Activated B cell treated with CpG ODN at 0.5 μM for 24 hours (primary cell): ENCODE results near the gene RNF13. TPM values are rescaled to one million over a fixed set of nuclear protein-coding genes. Genes with fewer than 3 reads are reported as not detected.

Experiments used
- ATAC-seq: fragments of 200-7000 bp; cut with Tn5 transposase; one replicate; pipeline ENCODE4 v1.10.0; 2021; ENCODE audit warnings: low read depth, mild to moderate bottlenecking, moderate library complexity
- CTCF ChIA-PET: fragments of 350-600 bp; sonication (Branson Sonifier 250); formaldehyde crosslinking; loops from one replicate; lab custom pipeline; 2021; ENCODE audit warnings: antibody characterized with exemption; lab: Charles Lee
- POLR2A ChIA-PET: fragments of 350-600 bp; sonication (Branson Sonifier 250); formaldehyde crosslinking; loops from one replicate; lab custom pipeline; 2021; ENCODE audit warnings: antibody characterized with exemption; lab: Charles Lee
- DNase-seq: peaks from one replicate; pipeline ENCODE4 v3.0.0; 2022
- H3K27ac Mint-ChIP-seq: one replicate; pipeline ENCODE4 v1.8.0; 2020; ENCODE audit warnings: mixed read lengths
- H3K27me3 Mint-ChIP-seq: one replicate; pipeline ENCODE4 v1.8.0; 2021; ENCODE audit warnings: mixed read lengths
- H3K36me3 Mint-ChIP-seq: one replicate; pipeline ENCODE4 v1.8.0; 2021; ENCODE audit warnings: low read depth, mixed read lengths
- H3K4me1 Mint-ChIP-seq: one replicate; pipeline ENCODE4 v1.8.0; 2021; ENCODE audit warnings: mixed read lengths
- H3K4me3 Mint-ChIP-seq: one replicate; pipeline ENCODE4 v1.8.0; 2020; ENCODE audit warnings: mild to moderate bottlenecking, mixed read lengths
- H3K9me3 Mint-ChIP-seq: one replicate; pipeline ENCODE4 v1.8.0; 2020; ENCODE audit warnings: mixed read lengths
- intact Hi-C: fragments of 100-400 bp; cut with micrococcal nuclease; formaldehyde crosslinking; loops from one replicate; pipeline ENCODE4 v1.15.1; 2024
- total RNA-seq: library from RNA; stranded (reverse); gene quantifications from 2 replicates; pipeline ENCODE4 v1.2.3, GENCODE V29; 2022
- TF ChIP-seq, protein P1 (sequence below): fragments of 200-600 bp; IDR thresholded peaks from one replicate; pipeline ENCODE4 v1.8.0; 2022; ENCODE audit warnings: antibody characterized with exemption, mild to moderate bottlenecking

RNF13 gene
- total RNA-seq, 1 donor from 2014 or later: 57.6 TPM

DNA sequence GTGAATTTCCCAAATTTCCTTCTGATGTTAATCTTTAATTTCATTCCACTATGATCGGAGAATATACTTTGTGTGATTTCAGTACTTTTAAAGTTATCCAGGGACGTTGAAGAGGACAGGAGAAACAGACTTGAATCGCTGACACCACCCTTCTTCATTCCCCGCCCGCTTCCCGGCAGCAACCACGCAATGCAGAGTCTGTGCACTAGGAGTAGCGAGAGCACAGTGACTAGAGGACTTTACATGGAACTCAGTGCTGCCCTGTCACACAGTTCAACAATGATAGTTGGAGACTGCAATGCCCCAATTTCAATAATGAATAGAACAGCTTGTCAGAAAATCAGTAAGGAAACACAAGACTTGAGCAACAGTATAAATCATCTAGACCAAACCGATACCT lies 73.9 kb downstream of the RNF13 start:
- no peaks in the 10 kb centered on the region for H3K27me3 Mint-ChIP-seq
- TF ChIP-seq, protein P1, sequence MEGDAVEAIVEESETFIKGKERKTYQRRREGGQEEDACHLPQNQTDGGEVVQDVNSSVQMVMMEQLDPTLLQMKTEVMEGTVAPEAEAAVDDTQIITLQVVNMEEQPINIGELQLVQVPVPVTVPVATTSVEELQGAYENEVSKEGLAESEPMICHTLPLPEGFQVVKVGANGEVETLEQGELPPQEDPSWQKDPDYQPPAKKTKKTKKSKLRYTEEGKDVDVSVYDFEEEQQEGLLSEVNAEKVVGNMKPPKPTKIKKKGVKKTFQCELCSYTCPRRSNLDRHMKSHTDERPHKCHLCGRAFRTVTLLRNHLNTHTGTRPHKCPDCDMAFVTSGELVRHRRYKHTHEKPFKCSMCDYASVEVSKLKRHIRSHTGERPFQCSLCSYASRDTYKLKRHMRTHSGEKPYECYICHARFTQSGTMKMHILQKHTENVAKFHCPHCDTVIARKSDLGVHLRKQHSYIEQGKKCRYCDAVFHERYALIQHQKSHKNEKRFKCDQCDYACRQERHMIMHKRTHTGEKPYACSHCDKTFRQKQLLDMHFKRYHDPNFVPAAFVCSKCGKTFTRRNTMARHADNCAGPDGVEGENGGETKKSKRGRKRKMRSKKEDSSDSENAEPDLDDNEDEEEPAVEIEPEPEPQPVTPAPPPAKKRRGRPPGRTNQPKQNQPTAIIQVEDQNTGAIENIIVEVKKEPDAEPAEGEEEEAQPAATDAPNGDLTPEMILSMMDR: no peak
- peaks cover 7% of the 10 kb centered on the region for H3K9me3 Mint-ChIP-seq
- H3K36me3 Mint-ChIP-seq: peaks cover 44% of the 10 kb centered on the region
- no peak overlapping the region for H3K4me3 Mint-ChIP-seq
- intact Hi-C loops: no loop called here
- DNase-seq: no peak
- H3K4me1 Mint-ChIP-seq: peaks cover 17% of the 10 kb centered on the region
- CTCF ChIA-PET: no interaction called here
- H3K27ac Mint-ChIP-seq: no peak overlapping the region
- no peak for ATAC-seq
- POLR2A ChIA-PET: no interaction called here

DNA sequence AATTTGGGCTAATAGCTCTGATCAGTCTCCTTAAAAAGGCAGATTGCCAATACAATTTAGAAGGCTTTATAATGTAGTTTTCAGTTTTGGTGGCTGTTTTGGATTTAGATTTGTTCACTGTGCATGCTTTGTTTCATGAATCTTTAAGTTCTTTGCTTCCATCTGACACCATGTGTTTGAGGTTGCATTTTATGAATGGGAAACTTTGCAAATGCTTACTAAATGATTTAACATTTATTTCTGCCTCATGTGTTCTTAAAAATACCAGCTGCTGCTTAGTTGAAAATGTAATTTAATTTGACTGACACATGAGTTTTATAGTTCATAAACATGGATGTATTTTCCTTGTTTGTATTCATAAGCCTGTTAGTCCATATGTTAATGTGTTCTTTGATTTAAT lies 78.6 kb downstream of the RNF13 start:
- TF ChIP-seq, protein P1: no peak
- H3K4me3 Mint-ChIP-seq: no peak overlapping the region
- no peak overlapping the region for H3K27ac Mint-ChIP-seq
- POLR2A ChIA-PET: no interaction called here
- intact Hi-C loops: no loop called here
- no peaks in the 10 kb centered on the region for H3K9me3 Mint-ChIP-seq
- DNase-seq (no peak), ATAC-seq (no peak)
- no peaks in the 10 kb centered on the region for H3K27me3 Mint-ChIP-seq
- CTCF ChIA-PET: interaction anchor here (0.8 kb wide), 1 partner anchor 11 kb away, joined by 3 read pairs; no protein-coding TSS in a partner anchor
- H3K4me1 Mint-ChIP-seq: peaks cover 2% of the 10 kb centered on the region
- H3K36me3 Mint-ChIP-seq: peaks cover 37% of the 10 kb centered on the region

DNA sequence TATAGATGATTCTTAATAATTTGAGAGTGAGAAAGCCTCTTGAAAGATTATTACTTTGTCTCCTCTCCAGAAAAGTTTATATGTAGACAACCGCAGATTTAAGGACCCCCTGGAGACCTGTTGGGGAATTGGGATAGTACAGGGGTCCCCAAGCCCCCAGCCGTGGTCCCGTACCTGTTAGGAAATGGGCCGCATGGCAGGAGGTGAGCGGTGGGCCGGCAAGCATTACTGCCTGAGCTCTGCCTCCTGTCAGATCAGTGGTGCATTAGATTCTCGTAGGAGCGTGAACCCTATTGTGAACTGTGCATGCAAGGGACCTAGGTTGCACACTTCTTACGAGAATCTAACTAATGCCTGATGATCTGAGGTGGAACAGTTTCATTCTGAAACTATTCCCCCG lies 79.4 kb downstream of the RNF13 start:
- Mint-ChIP-seq H3K4me3 (no peak overlapping the region), H3K36me3 (peaks cover 34% of the 10 kb centered on the region), H3K9me3 (no peaks in the 10 kb centered on the region), H3K4me1 (peaks cover 2% of the 10 kb centered on the region), H3K27ac (no peak overlapping the region), H3K27me3 (no peaks in the 10 kb centered on the region)
- ChIA-PET POLR2A (no interaction called here), CTCF (no interaction called here)
- intact Hi-C loops: no loop called here
- ATAC-seq (no peak), DNase-seq (no peak)
- TF ChIP-seq, protein P1: no peak

DNA sequence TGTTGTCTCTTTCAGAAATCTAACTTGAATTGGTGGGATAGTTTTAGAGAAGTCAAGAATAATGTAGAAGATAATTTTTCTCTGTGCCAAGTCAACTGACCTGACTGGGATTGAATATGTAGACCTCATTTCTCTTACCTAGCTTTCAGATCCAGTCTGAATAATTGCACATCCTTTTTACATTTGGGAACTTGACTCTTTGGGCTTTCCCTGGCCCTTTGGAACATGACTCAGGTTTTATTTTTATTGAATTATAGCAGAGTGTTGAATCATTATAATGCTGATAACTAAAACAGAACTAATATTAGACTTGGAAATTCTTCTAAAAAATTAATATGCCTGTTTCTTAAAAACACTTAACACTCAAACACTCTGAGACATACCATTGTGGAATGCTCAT lies 81.2 kb downstream of the RNF13 start:
- no peak for DNase-seq
- peaks cover 2% of the 10 kb centered on the region for H3K4me1 Mint-ChIP-seq
- intact Hi-C loops: no loop called here
- no peak overlapping the region for H3K4me3 Mint-ChIP-seq
- POLR2A ChIA-PET: no interaction called here
- CTCF ChIA-PET: no interaction called here
- H3K9me3 Mint-ChIP-seq: no peaks in the 10 kb centered on the region
- TF ChIP-seq, protein P1: no peak
- peaks cover 43% of the 10 kb centered on the region for H3K36me3 Mint-ChIP-seq
- ATAC-seq: no peak
- H3K27me3 Mint-ChIP-seq: no peaks in the 10 kb centered on the region
- H3K27ac Mint-ChIP-seq: no peak overlapping the region

DNA sequence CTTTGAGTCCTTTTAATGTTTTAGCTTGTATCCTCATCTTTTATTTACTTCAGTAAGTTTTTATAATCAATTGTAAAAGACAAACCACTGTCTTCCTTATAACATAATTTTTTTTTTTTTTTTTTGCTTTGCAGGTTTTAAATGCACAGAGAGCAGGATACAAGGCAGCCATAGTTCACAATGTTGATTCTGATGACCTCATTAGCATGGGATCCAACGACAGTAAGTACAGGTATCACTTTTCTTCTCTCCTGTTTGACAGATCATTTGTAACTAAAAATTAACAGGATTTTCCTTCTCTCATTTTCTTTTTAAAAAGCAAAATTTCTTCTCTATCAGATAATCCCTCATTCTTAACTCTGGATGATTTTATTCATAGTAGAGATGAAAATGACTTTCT lies 82.3 kb downstream of the RNF13 start:
- ChIA-PET POLR2A (no interaction called here), CTCF (no interaction called here)
- peaks cover 2% of the 10 kb centered on the region for H3K4me1 Mint-ChIP-seq
- no peaks in the 10 kb centered on the region for H3K9me3 Mint-ChIP-seq
- H3K4me3 Mint-ChIP-seq: no peak overlapping the region
- H3K27ac Mint-ChIP-seq: no peak overlapping the region
- TF ChIP-seq, protein P1: no peak
- intact Hi-C loops: no loop called here
- DNase-seq: no peak
- ATAC-seq: no peak
- H3K27me3 Mint-ChIP-seq: no peaks in the 10 kb centered on the region
- peaks cover 40% of the 10 kb centered on the region for H3K36me3 Mint-ChIP-seq
